ENCODE measurements around the gene TSPEAR.
A peak's percentile ranks its signal among the peaks of the same experiment; 100 is the strongest.

The TSPEAR gene

GRCh38 chr21:44740742-44741141 is 29.4 kb upstream of the TSPEAR start:
- DNase-seq = peak; percentile 49

- DNase-seq = peak; percentile 27
Observed at GRCh38 chr21:44739316-44739715, 27.9 kb upstream of the TSPEAR start.

- no peak for DNase-seq
Observed at GRCh38 chr21:44738621-44739020, 27.2 kb upstream of the TSPEAR start.

GRCh38 chr21:44737706-44738354 is 26.5 kb upstream of the TSPEAR start:
- no peak for DNase-seq

- DNase-seq = peak; percentile 99
Observed at GRCh38 chr21:44736291-44737004, 25.1 kb upstream of the TSPEAR start.

GRCh38 chr21:44735821-44736220 is 24.4 kb upstream of the TSPEAR start:
- peak; percentile 47 for DNase-seq

GRCh38 chr21:44734841-44735240 is 23.5 kb upstream of the TSPEAR start:
- DNase-seq = no peak

- DNase-seq = no peak
Observed at GRCh38 chr21:44734026-44734745, 22.8 kb upstream of the TSPEAR start.

GRCh38 chr21:44732956-44733355 is 21.6 kb upstream of the TSPEAR start:
- DNase-seq = no peak

- no peak for DNase-seq
Observed at GRCh38 chr21:44732263-44732662, 20.9 kb upstream of the TSPEAR start.

GRCh38 chr21:44730951-44731579 is 19.7 kb upstream of the TSPEAR start:
- no peak for DNase-seq

GRCh38 chr21:44730028-44730395 is 18.6 kb upstream of the TSPEAR start:
- DNase-seq = no peak

GRCh38 chr21:44729336-44730027 is 18.1 kb upstream of the TSPEAR start:
- no peak for DNase-seq

GRCh38 chr21:44728716-44729115 is 17.3 kb upstream of the TSPEAR start:
- DNase-seq = no peak

- no peak for DNase-seq
Observed at GRCh38 chr21:44727757-44728156, 16.4 kb upstream of the TSPEAR start.

- DNase-seq = no peak
Observed at GRCh38 chr21:44727321-44727720, 15.9 kb upstream of the TSPEAR start.

- peak; percentile 29 for DNase-seq
Observed at GRCh38 chr21:44726826-44727225, 15.5 kb upstream of the TSPEAR start.

GRCh38 chr21:44724926-44725325 is 13.6 kb upstream of the TSPEAR start:
- DNase-seq = no peak

GRCh38 chr21:44724196-44724595 is 12.8 kb upstream of the TSPEAR start:
- peak; percentile 28 for DNase-seq

- DNase-seq = peak; percentile 98
Observed at GRCh38 chr21:44723177-44724131, 12.1 kb upstream of the TSPEAR start.

- DNase-seq = peak; percentile 81
Observed at GRCh38 chr21:44722731-44723130, 11.4 kb upstream of the TSPEAR start.

GRCh38 chr21:44720170-44720569 is 8.8 kb upstream of the TSPEAR start:
- no peak for DNase-seq
